NCI-H1417 treated with DMSO at 0.1 percent for 48 hours (cell line): Measurements from ENCODE around the gene PHF2.

Experiments used
- DNase-seq: peaks from one replicate; lab custom pipeline; 2025; lab: John Stamatoyannopoulos, UW

PHF2 gene

GRCh38 chr9:93601063-93601462 lies 24.7 kb downstream of the PHF2 start:
- DNase-seq = no peak

- DNase-seq = no peak
These were observed 25.3 kb downstream of the PHF2 start for GRCh38 chr9:93601666-93602065.

- DNase-seq = no peak
These were observed 26.6 kb downstream of the PHF2 start for GRCh38 chr9:93603011-93603410.

- DNase-seq = no peak
These were observed 27.5 kb downstream of the PHF2 start for GRCh38 chr9:93603906-93604326.

GRCh38 chr9:93606187-93606586 lies 29.8 kb downstream of the PHF2 start:
- DNase-seq = no peak

GRCh38 chr9:93610206-93610605 lies 33.8 kb downstream of the PHF2 start:
- no peak for DNase-seq

GRCh38 chr9:93612052-93612795 lies 35.8 kb downstream of the PHF2 start:
- no peak for DNase-seq

GRCh38 chr9:93612796-93613154 lies 36.4 kb downstream of the PHF2 start:
- peak; percentile 39 for DNase-seq

GRCh38 chr9:93613174-93613573 lies 36.8 kb downstream of the PHF2 start:
- DNase-seq = no peak

- DNase-seq = no peak
These were observed 37.4 kb downstream of the PHF2 start for GRCh38 chr9:93613791-93614190.

GRCh38 chr9:93614830-93615468 lies 38.6 kb downstream of the PHF2 start:
- DNase-seq = no peak

GRCh38 chr9:93616044-93616443 lies 39.7 kb downstream of the PHF2 start:
- DNase-seq = no peak

- DNase-seq = no peak
These were observed 40.9 kb downstream of the PHF2 start for GRCh38 chr9:93617273-93617672.

- no peak for DNase-seq
These were observed 42.9 kb downstream of the PHF2 start for GRCh38 chr9:93619272-93619775.

GRCh38 chr9:93620041-93620506 lies 43.7 kb downstream of the PHF2 start:
- no peak for DNase-seq

GRCh38 chr9:93620881-93621820 lies 44.8 kb downstream of the PHF2 start:
- DNase-seq = no peak

- DNase-seq = no peak
These were observed 45.5 kb downstream of the PHF2 start for GRCh38 chr9:93621922-93622321.

GRCh38 chr9:93622691-93623090 lies 46.3 kb downstream of the PHF2 start:
- DNase-seq = no peak

- no peak for DNase-seq
These were observed 47.4 kb downstream of the PHF2 start for GRCh38 chr9:93623753-93624152.

- DNase-seq = no peak
These were observed 48.0 kb downstream of the PHF2 start for GRCh38 chr9:93624431-93624834.

GRCh38 chr9:93624977-93625376 lies 48.6 kb downstream of the PHF2 start:
- no peak for DNase-seq

- no peak for DNase-seq
These were observed 53.5 kb downstream of the PHF2 start for GRCh38 chr9:93629920-93630319.
